ENCODE measurements around the gene MBOAT7.
"Not testable (repeated sequence)": the region's sequence is repeated elsewhere in the genome, so short reads cannot be mapped to it uniquely, and the experiment has no call there.

MBOAT7 gene, protein sequence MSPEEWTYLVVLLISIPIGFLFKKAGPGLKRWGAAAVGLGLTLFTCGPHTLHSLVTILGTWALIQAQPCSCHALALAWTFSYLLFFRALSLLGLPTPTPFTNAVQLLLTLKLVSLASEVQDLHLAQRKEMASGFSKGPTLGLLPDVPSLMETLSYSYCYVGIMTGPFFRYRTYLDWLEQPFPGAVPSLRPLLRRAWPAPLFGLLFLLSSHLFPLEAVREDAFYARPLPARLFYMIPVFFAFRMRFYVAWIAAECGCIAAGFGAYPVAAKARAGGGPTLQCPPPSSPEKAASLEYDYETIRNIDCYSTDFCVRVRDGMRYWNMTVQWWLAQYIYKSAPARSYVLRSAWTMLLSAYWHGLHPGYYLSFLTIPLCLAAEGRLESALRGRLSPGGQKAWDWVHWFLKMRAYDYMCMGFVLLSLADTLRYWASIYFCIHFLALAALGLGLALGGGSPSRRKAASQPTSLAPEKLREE

DNA sequence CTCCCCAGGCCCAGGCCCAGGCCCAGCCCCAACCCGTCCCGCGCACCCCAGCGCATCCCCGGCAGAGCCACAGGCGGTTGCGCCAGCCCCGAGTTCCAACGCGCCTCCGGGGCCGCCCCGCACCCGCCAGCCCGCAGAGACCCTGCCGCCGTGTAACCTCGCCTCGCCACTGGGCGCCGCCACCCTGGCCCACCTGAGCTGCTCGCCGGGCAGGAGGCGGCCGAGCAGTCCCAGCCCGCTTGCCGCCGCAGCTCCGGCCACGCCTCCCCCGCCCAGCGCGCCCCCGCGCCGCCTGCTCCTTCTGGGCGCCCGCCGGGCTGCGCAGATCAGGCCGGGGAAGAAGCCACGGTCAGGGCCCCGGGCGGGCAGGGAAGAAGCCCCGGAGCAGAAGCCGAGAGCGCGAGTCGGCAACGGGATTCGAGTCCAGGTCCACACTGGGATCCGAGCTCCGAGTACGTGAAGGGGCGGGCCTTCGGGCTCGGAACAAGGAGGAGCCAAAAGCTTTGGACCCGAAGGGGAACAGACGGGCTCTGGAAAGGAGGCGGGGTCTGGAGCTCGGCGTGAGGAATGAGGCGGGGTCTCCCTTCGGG lies at the start of gene MBOAT7:
MBOAT7 (minus strand) TSS at position 436 of the 590 bp plus-strand sequence. CDS start 1,072 bp downstream, outside the sequence.
- no peak for DNase-seq

DNA sequence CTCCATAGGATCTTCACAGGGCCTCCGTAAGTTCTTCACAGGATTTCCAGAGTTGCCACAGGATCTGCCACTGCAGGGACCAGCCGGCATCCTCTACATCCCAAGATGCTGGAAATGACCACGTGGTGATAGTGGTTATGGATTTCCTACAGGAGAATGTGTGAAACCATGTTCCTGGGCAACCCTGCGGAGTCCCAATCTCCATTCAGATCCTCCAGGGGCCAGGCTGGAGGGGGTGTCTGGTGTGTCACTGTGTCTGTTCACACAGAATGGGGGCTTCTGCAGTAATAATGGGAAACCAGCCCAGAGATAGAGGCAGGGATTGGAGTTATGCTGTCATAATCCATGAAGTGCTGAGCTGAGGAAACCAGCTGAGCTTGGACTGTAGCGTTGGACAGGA lies 44.6 kb upstream of the MBOAT7 start:
- no peak for DNase-seq

DNA sequence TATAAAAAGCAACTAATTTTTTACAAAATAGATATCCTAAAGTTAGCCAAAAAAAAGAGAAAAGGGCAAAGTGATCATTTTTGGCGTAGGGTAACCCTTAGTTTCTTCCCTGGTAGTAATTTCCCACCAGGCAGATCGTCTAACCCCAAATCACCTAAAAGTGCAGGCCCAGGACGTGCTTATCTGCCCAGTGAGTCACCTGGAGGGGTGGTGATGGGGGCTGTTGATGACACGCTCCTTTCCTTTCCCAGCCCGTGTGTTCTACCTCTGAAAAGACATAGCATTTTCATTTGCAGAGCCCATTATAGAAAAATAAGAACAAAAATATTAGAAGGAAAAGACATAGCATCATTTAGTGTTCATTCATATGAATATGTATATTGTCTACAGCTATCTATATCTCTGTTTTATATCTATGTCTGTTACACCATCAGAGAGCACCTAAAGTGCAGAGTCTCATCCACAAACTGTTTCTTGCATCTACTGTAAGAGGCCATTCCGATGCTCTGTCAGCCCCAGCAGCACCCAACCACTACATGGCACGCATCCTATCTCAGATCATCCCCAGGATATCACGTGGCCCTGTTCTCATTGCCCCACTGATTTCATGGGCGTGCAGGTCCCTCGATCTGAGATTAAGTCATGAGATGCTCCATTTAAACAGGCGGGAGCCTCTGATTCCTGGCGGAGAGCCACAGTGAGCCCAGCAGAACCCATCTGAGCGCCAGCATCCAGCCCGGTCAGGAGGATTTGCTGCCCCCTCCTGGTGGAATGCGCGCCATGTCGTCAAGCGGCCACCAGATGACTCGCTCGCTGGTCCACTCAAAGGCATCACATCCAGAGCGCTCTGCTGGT lies 41.9 kb upstream of the MBOAT7 start:
- peak; percentile 75 for DNase-seq

DNA sequence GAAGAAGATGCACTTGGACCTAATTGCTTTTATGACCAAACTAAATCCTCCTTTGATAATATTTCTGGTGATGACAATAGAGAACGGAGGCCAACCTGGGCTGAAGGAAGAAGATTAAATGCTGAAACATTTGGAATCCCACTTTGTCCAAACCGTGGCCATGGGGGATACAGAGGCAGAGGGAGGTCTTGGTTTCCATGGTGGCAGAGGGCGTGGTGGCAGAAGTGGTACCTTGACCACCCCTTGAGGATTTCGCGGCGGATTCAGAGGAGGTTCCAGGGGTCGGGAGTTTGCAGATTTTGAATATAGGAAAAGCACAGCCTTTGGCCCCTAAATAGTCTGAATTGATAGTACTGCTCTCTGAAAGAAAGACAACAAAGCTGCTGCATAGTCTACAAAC lies 40.7 kb upstream of the MBOAT7 start:
- no peak for DNase-seq

DNA sequence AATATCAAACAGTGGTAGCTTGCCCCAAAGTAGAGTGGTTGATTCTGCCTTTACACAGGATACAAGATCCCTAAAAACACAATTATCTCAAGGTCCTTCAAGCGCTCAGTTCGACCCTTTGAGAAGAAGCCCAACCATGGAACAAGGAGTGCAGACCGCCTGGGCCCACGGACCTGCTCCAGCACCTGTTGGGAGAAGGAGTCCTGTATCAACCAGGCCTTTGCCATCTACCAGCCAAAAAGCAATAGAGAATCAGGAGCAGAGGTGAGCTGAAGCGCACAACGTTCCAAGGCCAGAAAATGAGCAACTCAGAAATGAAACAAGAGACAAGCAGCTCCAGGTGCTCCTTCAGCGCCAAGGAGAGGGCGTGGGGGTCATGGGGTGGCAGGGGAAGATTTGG lies 39.8 kb upstream of the MBOAT7 start:
- DNase-seq: no peak

DNA sequence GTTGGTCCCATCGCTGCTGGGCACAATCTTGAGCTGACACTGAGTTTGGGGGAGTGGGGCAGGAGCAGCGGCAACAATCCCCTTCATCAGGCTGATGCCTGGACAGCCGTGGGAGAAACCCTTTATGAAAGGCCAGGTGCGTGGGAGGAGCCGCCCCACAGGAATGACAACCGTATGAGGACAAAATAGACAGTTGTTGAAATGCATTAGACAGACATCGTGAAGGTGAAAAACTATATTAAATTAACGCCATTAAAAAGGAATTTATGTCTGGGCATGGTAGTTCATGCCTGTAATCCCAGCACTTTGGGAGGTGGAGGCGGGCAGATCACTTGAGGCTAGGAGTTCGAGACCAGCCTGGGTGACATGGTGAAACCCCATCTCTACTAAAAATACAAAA lies 35.2 kb upstream of the MBOAT7 start:
- not testable (repeated sequence) for DNase-seq

DNA sequence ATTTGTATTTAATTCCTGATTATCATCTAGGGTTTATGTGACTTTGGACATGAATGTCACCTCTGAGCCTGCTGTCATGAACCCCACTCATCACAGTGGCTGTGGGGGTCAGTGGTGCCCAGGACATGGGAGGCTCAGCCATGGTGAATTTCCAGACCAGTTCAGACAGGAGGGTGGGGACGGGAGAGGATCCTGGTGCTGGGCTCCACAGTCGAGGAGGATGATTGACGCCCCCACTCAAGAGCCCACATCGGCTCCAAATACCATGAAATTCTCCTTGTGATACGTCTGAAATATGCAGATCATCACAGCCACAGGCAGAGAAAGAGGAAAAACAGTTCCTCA lies 34.5 kb upstream of the MBOAT7 start:
- DNase-seq: not testable (repeated sequence)

DNA sequence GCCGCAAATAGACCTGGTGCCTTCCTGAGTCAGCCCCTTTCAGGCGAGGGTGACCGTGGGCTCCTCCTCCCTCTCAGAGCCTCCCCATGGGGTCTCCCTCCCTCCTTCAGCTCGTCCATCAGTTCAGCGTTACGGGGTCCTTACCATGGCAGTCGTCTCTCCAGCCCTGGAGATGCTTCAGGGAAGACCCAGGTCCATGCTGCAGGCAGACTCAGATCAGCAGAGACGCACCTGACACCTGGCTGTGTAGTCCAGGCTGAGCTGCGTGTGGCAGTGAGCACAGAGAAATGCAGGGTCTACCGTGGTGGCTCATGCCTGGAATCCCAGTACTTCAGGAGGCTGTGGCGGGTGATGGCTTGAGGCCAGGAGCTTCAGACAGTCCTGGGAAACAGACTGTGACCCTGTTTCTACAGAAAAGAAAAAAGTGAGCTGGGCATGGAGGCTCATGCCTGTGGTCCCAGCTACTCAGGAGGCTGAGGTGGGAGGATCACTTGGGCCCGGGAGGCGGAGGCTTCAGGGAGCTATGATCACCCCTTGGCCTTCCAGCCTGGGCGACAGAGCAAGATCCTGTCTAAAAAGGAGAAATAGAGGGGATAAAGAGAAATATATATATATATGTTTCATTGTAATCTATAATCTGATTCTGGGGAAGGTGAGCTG lies 34.0 kb upstream of the MBOAT7 start:
- DNase-seq: not testable (repeated sequence)

DNA sequence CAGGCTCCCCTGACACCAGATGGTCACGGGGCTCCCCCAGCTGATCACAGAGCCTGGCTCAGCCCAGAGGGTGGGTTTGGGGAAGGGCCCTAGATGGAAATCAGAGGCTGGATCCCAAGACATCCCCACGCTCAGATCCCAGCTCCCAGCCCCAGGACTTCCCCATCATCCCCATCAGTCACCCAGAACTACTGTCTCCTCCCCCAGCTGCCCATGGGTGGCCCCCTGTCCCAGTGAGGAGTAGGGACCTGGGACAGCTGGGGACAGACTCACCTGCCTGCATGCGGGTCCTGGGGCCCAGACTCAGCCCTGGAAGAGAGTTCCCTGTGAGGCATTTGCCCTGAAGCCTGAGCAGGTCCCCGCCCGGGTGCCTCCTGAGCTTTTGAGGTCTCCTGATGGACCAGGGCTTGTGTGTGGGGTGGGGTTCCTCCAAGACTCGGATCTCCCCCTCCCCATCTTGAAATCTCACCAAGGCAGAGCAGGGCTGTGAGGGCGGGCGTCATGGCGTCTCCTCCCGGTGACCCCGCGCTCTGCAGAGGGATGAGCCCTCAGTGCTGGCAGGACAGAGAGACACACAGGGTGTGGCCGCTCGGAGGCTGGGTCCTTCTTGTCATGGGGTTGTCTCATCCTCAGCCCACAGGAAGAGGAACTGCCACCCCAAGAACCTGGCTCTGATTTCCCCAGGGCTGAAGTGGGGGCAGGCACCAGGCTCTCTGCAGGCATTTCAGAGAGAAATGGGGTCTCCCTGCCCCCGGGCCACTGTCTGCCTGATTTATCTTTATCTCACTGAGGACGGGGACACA lies 33.3 kb upstream of the MBOAT7 start, which contains the start of gene LILRB3:
LILRB3 (minus strand) TSS at position 534 of the 803 bp plus-strand sequence; CDS start at position 503, 31 bp downstream.
- DNase-seq: not testable (repeated sequence)

DNA sequence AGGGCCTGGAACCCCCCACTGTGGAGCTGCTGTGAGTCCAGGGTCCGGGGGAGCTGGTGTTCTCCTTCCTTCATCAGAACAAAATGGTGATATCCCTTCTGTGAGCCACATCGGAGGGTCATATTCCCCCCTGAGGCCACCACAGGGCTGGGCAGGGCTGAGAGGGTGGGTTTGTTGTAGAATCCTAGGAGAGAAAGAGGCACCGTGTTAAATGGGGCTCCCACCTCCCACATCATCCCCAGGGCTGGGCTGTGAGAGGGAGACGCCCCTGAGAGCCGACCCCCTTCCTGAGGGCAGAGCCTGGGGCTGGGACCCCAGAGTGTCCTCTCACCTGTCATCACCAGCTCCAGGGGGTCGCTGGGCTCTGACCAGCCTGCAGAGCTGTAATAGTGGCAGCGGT lies 32.6 kb upstream of the MBOAT7 start:
- DNase-seq: not testable (repeated sequence)

DNA sequence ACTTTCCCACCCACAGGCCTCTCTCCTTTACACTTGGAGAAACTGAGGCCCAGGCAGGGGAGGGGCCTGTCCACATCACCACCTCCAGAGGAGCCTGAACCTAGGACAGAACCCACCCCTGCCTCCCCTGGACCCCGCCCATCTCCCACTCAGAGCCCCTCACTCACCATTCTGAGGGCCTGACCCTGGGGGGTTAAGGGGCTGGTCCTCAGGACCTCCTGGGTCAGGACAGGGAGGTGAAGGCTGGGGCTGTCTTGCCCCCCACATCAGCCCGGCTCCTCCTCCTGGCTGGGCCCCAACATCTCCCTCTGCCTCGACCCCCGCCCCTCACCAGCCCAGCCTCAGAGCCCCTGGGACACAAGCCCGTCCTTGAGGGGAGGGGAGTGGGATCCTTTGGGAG lies 30.3 kb upstream of the MBOAT7 start:
- DNase-seq: not testable (repeated sequence)

DNA sequence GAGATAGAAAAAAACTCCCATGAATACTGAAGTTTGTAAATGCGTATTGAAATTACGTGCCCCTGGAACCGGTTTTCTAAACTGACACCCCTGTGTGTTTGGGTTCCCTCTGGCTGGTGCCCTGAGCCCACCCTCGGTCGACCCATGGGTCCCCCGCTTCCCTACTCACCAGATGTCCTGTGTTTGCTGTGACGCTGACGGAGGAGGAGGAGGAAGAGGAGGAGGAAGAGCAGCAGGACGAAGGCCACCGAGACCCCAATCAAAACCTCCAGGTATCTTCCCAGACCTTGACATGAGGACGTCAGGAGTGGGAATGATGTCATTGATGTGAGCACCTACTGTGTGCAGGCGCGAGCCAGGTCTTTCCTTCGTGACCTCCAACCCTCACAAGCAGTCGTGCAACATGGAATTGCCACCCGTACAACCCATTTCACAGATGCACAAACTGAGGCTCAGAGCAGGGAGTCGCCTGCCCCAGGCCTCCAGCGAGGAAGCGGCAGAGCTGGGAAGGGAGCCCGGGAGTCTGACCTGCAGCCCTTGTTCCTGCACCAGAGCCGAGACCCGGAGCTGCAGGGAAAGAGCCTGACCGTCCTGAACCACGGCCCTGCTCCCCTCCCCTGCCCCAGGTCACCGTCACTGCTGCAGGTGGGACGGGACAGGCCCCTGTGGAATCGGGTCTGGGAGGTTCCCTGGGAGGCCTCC lies 29.7 kb upstream of the MBOAT7 start:
- no peak for DNase-seq

DNA sequence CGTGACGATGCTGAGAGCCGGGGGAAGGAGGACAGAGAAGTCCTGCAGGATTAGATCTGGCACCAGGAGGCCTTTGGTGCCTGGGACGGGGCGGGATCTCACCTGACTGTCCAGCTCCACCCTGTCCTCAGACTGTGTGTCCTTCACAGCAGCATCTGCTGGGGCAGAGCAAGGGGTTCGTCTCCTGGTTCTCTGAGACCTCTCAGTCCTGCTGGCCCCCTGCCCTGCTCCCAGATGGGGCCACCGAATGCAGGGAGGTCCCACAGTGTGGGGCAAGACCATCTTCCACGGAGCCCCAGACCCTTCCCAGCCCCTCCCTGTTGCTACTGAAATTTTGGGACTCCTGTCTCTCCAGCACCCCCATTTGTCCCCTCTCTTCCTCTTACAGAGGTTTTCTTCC lies 28.9 kb upstream of the MBOAT7 start:
- no peak for DNase-seq

DNA sequence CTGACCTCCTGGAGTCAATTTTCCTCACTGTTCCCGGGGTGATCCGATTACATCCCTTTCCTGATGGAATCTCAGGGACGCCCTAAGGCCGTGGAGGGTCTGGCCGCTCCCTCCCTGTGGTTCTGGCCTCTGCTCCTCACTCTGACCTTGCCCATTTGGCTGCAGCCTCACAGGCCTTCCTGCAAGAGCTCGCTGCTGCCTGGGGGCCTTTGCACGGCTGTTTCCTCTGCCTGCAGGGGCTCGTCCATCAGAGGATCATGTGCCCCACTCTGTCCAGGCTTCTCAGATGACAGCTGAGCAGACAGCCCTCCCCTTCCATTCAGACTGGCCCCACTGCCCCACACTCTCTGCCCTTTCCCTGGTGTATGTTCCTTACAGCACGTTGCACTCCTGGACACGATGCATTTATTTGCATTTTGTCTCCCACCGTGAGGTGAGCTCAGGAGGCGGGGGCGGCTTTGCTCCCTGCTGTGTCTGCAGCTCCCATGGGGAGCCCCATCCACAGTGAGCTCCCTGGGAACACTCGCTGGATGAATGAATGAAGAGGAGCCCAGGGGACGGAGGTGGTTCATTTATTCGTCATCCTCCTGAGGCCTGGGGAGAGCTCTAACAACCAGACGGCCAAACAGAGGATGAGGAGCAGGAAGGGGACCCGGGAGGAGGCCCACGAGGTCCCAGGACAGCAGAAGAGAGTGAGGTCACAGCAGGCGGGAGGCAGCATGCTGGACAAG lies 28.3 kb upstream of the MBOAT7 start:
- not testable (repeated sequence) for DNase-seq

DNA sequence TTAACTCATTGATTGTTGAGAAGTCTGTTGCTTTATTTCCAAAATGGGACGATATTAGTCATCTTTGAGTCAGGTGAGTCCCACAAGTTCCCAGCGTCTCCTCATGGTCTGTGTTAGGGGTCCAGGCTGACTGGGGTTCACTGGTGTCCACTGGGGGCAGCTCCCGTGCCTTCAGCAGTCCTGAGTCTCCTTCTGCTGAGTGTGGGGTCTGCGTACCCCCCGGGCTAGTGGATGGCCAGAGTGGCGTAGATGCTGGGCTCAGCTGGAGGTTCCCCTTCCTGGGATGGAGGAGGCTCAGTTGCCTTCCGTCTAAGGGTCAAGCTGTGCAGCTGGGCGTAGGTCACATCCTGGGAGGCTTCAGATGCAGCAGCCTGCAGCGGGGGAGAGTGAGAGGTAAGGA lies 27.5 kb upstream of the MBOAT7 start:
- DNase-seq: no peak

DNA sequence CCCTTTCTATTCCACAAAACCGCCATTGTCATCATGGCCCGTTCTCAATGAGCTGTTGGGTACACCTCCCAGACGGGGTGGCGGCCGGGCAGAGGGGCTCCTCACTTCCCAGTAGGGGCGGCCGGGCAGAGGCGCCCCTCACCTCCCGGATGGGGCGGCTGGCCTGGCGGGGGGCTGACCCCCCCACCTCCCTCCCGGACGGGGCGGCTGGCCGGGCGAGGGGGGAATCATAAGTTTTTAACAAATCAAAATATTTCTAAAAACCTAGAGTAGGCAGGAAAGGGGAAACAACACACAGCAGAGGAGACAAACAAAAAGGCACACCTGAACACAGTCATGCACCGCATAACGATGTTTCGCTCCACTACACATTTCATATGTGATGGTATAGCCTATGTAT lies 25.4 kb upstream of the MBOAT7 start:
- not testable (repeated sequence) for DNase-seq

DNA sequence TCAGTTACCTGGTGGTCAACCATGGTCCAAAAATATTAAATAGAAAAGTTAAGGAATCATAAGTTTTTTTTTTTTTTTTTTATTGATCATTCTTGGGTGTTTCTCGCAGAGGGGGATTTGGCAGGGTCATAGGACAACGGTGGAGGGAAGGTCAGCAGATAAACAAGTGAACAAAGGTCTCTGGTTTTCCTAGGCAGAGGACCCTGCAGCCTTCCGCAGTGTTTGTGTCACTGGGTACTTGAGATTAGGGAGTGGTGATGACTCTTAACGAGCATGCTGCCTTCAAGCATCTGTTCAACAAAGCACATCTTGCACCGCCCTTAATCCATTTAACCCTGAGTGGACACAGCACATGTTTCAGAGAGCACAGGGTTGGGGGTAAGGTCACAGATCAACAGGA lies 24.8 kb upstream of the MBOAT7 start:
- DNase-seq: not testable (repeated sequence)

DNA sequence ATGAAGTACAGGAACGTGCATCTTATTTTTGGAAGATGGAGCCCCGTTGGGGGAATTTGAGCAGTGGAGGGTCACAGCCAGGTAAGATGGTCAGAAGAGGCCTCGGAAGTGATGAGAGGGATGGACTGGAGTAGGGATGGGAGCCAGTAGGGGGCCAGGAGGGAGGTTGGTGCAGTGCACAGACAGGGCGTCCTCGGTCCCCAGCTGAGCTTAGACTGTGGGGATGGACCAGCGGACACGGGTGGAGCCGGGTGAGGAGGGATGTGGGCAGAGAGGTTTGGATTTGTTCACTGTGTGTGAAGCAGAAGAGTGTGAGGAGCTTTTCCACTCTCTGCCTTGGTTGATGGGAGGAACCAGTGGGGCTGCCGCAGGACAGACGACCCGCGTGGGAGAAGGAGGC lies 21.9 kb upstream of the MBOAT7 start:
- DNase-seq: no peak

DNA sequence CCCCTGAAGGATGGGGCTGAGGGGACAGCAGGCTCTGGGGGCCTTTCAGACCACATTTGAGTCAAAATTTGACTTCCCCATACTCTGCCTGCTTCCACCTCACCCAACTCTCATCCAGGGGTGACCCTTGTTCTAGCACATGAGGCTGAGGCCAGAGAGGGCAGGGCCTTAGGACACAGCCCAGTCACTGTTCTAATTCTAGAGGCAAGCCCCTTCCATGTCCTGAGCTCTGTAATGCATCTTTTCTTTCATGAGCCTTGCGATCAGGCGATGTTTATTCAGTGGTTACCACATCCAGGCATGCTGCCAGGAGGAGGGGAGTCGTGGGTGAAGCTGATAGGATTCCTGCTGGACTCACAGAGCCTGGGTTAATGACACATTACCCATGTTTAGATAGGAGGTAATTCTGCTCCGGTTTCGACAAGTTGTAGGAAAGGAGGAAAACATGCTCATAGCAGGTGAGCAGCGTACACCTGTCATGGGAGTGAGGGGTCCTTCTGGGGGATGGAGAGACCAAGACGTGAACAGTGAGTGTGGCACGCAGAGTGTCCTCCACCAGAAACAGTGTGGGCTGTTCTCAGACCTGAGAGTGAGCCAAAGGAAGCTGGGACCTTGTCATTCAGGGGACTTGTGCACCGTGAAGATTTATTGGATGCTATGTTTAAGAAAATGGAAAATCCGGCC lies 20.6 kb upstream of the MBOAT7 start:
- peak; percentile 98 for DNase-seq

Data from EL (cell line).